ENCODE data around the gene SLC6A19. TPM values are rescaled to one million over a fixed set of nuclear protein-coding genes. Genes with fewer than 3 reads are reported as not detected.

Gene SLC6A19
- total and polyA plus RNA-seq, 2 of the 4 experiments (the other 2 are of a cell fraction): not detected

DNA sequence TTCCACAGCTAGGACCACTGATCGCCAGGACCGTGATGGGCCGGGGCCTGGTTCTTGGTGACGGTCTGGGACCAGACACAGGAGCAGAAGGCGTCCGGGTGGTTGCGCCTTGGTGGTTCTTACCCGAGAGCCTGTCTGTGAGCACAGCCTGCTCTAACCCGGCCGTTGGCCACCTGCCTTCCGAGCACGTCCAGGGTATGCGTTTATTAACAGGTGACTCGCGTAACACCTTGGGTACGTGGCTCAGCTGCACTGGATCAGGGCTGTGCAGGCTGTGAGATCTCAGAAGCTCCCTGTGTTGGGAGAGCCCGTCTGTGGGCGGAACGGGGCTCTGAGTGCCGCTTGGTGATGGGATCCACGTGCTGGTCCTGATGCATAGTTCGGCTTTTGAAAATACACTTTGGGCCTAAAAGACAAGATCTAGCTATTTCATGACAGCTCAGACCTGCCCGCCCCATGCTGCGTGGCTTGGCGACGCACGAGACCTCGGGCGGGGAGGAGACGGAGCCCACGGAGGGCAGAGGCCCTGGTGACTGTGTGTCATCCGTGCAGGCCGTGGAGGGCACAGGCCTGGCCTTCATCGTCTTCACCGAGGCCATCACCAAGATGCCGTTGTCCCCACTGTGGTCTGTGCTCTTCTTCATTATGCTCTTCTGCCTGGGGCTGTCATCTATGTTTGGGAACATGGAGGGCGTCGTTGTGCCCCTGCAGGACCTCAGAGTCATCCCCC, 17.1 kb downstream of the SLC6A19 start:
- no peak overlapping the region for H2BK20ac ChIP-seq (ENCODE audit: low read depth, low read length)
- H3K36me3 ChIP-seq (ENCODE audit: control insufficient read depth, insufficient read depth, low read length): no peaks in the 10 kb centered on the region
- H3K18ac ChIP-seq (ENCODE audit: low read depth, low read length): no peak overlapping the region
- dilution Hi-C loops (cut with HindIII; ENCODE audit: low sequenced_read_pairs, unreplicated experiment): no loop called here
- H3K56ac ChIP-seq (ENCODE audit: extremely low read depth, insufficient read depth, low read length): no peak overlapping the region
- TF ChIP-seq CHD1 (IDR thresholded peaks at IDR 0.05; ENCODE audit: low read depth, low read length) (no peak), CEBPB (IDR thresholded peaks at IDR 0.05; ENCODE audit: low read depth, low read length) (no peak), RAD21 (IDR thresholded peaks at IDR 0.05; ENCODE audit: low read length) (no peak)
- TF ChIP-seq, protein P1, sequence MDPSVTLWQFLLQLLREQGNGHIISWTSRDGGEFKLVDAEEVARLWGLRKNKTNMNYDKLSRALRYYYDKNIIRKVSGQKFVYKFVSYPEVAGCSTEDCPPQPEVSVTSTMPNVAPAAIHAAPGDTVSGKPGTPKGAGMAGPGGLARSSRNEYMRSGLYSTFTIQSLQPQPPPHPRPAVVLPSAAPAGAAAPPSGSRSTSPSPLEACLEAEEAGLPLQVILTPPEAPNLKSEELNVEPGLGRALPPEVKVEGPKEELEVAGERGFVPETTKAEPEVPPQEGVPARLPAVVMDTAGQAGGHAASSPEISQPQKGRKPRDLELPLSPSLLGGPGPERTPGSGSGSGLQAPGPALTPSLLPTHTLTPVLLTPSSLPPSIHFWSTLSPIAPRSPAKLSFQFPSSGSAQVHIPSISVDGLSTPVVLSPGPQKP (IDR thresholded peaks at IDR 0.05; ENCODE audit: borderline replicate concordance, low read depth, low read length): no peak
- H2AK5ac ChIP-seq (ENCODE audit: low read depth, low read length): no peak overlapping the region
- ChIA-PET POLR2A (ENCODE audit: unreplicated experiment) (no interaction called here), CTCF (no interaction called here)
- no peak overlapping the region for H4K5ac ChIP-seq (ENCODE audit: low read depth, low read length)
- peaks cover 24% of the 10 kb centered on the region for H3K9me3 ChIP-seq (ENCODE audit: control insufficient read depth, insufficient read depth, low read length)
- 87% methylated on average over 18 of the region's 38 CpGs; no CpG with 5 or more reads in 1 of the 2 experiments for WGBS, 2 experiments (ENCODE audit: extremely low coverage in 2 of 2, insufficient read length in 1 of 2)
- no peak overlapping the region for H3K4me2 ChIP-seq (ENCODE audit: low read depth, low read length)
- no peak overlapping the region for H4K8ac ChIP-seq (ENCODE audit: low read depth in 2 of 2, low read length in 2 of 2)
- H3K27me3 ChIP-seq (ENCODE audit: control insufficient read depth, insufficient read depth, low read length): no peaks in the 10 kb centered on the region; the same call in 1 of the 2 replicates
- no peak overlapping the region for H4K91ac ChIP-seq (ENCODE audit: insufficient read depth, low read depth, low read length)
- intact Hi-C loops (cut with micrococcal nuclease): no loop called here
- H3K4me3 ChIP-seq (ENCODE audit: insufficient read depth, low read depth, low read length): no peak overlapping the region
- ATAC-seq (ENCODE audit: low read depth) (no peak), DNase-seq (no peak)
- in situ Hi-C loops (cut with MboI; ENCODE audit: low sequenced_read_pairs): no loop called here
- H3K9me1 ChIP-seq (ENCODE audit: insufficient read depth, low read length): no peaks in the 10 kb centered on the region
- H2BK120ac ChIP-seq (ENCODE audit: low read depth, low read length): no peak overlapping the region
- H2BK5ac ChIP-seq (ENCODE audit: low read depth, low read length, poor library complexity, severe bottlenecking): no peak overlapping the region
- H3K4me1 ChIP-seq (ENCODE audit: control insufficient read depth, insufficient read depth, low read length): no peaks in the 10 kb centered on the region
- H3K4ac ChIP-seq (ENCODE audit: low read depth, low read length): no peak overlapping the region
- no peak overlapping the region for H3K27ac ChIP-seq (ENCODE audit: insufficient read depth, low read length)
- H4K20me1 ChIP-seq (ENCODE audit: insufficient read depth, low read length): no peaks in the 10 kb centered on the region
- no peaks in the 10 kb centered on the region for H3K79me1 ChIP-seq (ENCODE audit: low read depth in 1 of 2, low read length in 2 of 2)
- H3K14ac ChIP-seq (replicated peaks; ENCODE audit: low read depth, low read length): no peak overlapping the region
- no peak overlapping the region for H3K23ac ChIP-seq (ENCODE audit: low read depth, low read length)
- H3K9ac ChIP-seq (ENCODE audit: low read depth, low read length): no peak overlapping the region
- H2AFZ ChIP-seq (replicated peaks; ENCODE audit: low read length, poor library complexity): no peak overlapping the region
- H2BK15ac ChIP-seq (ENCODE audit: low read depth, low read length): no peak overlapping the region
- H2AK9ac ChIP-seq (replicated peaks; ENCODE audit: low read depth, low read length, poor library complexity): no peak overlapping the region
- BruUV-seq (replicated peaks): no TSS peak

All from IMR-90 (cell line).